IMR-90 (cell line): ENCODE results near the gene ZNF593OS.

ENCODE experiments used
- CEBPB ChIP-seq: IDR thresholded peaks from 2 replicates; pipeline ENCODE4 v1.6.1; 2012; ENCODE audit warnings: low read depth, low read length, improper control_type of control experiment
- CTCF ChIP-seq: conservative IDR thresholded peaks from 2 replicates; pipeline ENCODE4 v1.5.1; 2012; ENCODE audit warnings: mild to moderate bottlenecking, low read depth, low read length, improper control_type of control experiment
- FOS ChIP-seq: fragments of 150-350 bp; IDR thresholded peaks from 2 replicates; pipeline ENCODE4 v1.6.1; 2016; ENCODE audit warnings: low read depth, low read length
- MAFK ChIP-seq: IDR thresholded peaks from 2 replicates; pipeline ENCODE4 v1.6.1; 2012; ENCODE audit warnings: low read depth, low read length, improper control_type of control experiment
- MAZ ChIP-seq: IDR thresholded peaks from 2 replicates; pipeline ENCODE4 v1.6.1; 2012; ENCODE audit warnings: low read depth, mild to moderate bottlenecking, low read length, improper control_type of control experiment, moderate library complexity, borderline replicate concordance
- MXI1 ChIP-seq: IDR thresholded peaks from 2 replicates; pipeline ENCODE4 v1.6.1; 2012; ENCODE audit warnings: low read depth, mild to moderate bottlenecking, low read length, moderate library complexity, borderline replicate concordance
- NFE2L2 ChIP-seq: fragments of 150-350 bp; IDR thresholded peaks from 2 replicates; pipeline ENCODE4 v1.6.1; 2016; ENCODE audit warnings: low read depth, mild to moderate bottlenecking, low read length
- POLR2A ChIP-seq: IDR thresholded peaks from 2 replicates; pipeline ENCODE4 v1.6.1; 2012; ENCODE audit warnings: mild to moderate bottlenecking, low read depth, low read length
- RAD21 ChIP-seq: IDR thresholded peaks from 2 replicates; pipeline ENCODE4 v1.6.1; 2012; ENCODE audit warnings: low read length, improper control_type of control experiment
- RFX5 ChIP-seq: IDR thresholded peaks from 2 replicates; pipeline ENCODE4 v1.8.0; 2012; ENCODE audit warnings: low read depth, mild to moderate bottlenecking, low read length, moderate library complexity
- SMC3 ChIP-seq: fragments of 150-350 bp; IDR thresholded peaks from 2 replicates; pipeline ENCODE4 v1.6.1; 2016; ENCODE audit warnings: low read depth, mild to moderate bottlenecking, antibody characterized with exemption, low read length, moderate library complexity
- TF ChIP-seq, protein P1 (sequence below): fragments of 150-350 bp; IDR thresholded peaks from 2 replicates; pipeline ENCODE4 v1.6.1; 2017; ENCODE audit warnings: mild to moderate bottlenecking, antibody characterized with exemption, low read length, low read depth
- TF ChIP-seq, protein P2 (sequence below): fragments of 150-350 bp; IDR thresholded peaks from 2 replicates; pipeline ENCODE4 v1.6.1; 2016; ENCODE audit warnings: low read depth, mild to moderate bottlenecking, low read length, moderate library complexity, borderline replicate concordance

- TF ChIP-seq CTCF, result no peak
- no peak for TF ChIP-seq CEBPB
- no peak for TF ChIP-seq POLR2A
- no peak for TF ChIP-seq RAD21
- TF ChIP-seq FOS, result no peak
- no peak for TF ChIP-seq SMC3
- TF ChIP-seq, protein P1, sequence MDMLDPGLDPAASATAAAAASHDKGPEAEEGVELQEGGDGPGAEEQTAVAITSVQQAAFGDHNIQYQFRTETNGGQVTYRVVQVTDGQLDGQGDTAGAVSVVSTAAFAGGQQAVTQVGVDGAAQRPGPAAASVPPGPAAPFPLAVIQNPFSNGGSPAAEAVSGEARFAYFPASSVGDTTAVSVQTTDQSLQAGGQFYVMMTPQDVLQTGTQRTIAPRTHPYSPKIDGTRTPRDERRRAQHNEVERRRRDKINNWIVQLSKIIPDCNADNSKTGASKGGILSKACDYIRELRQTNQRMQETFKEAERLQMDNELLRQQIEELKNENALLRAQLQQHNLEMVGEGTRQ, result no peak
- no peak for TF ChIP-seq NFE2L2
- no peak for TF ChIP-seq MAZ
- no peak for TF ChIP-seq RFX5
- TF ChIP-seq MXI1, result no peak
- TF ChIP-seq, protein P2, sequence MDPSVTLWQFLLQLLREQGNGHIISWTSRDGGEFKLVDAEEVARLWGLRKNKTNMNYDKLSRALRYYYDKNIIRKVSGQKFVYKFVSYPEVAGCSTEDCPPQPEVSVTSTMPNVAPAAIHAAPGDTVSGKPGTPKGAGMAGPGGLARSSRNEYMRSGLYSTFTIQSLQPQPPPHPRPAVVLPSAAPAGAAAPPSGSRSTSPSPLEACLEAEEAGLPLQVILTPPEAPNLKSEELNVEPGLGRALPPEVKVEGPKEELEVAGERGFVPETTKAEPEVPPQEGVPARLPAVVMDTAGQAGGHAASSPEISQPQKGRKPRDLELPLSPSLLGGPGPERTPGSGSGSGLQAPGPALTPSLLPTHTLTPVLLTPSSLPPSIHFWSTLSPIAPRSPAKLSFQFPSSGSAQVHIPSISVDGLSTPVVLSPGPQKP, result no peak
- TF ChIP-seq MAFK, result no peak
Observed at GRCh38 chr1:26156285-26157038, 15.2 kb downstream of the ZNF593OS start.
